Lower lobe of right lung (tissue), 2 donors: ENCODE results near the gene C10orf62. TPM values are rescaled to one million over a fixed set of nuclear protein-coding genes. Genes with fewer than 3 reads are reported as not detected.
A peak's percentile ranks its signal among the peaks of the same experiment; 100 is the strongest.

Experiments used
- ATAC-seq, 2 donors: fragments of 200-7000 bp; cut with Tn5 transposase; one replicate each; pipeline ENCODE4 v1.9.1; 2020 to 2022; ENCODE audit warnings: mild to moderate bottlenecking in 2 of 2, moderate library complexity in 2 of 2
- DNase-seq: peaks from one replicate; pipeline ENCODE4 v3.0.0-alpha.2; 2020
- H3K27ac ChIP-seq: fragments of 200-600 bp; one replicate; pipeline ENCODE4 v1.8.0; 2022
- H3K27me3 ChIP-seq: fragments of 200-600 bp; one replicate; pipeline ENCODE4 v1.8.0; 2022; ENCODE audit warnings: low read depth
- H3K36me3 ChIP-seq: fragments of 200-600 bp; one replicate; pipeline ENCODE4 v1.8.0; 2022; ENCODE audit warnings: mild to moderate bottlenecking
- H3K4me1 ChIP-seq: fragments of 200-600 bp; one replicate; pipeline ENCODE4 v1.8.0; 2022
- H3K4me3 ChIP-seq: fragments of 200-600 bp; one replicate; pipeline ENCODE4 v1.8.0; 2022; ENCODE audit warnings: mild to moderate bottlenecking
- H3K9me3 ChIP-seq: fragments of 200-600 bp; one replicate; pipeline ENCODE4 v1.8.0; 2022
- intact Hi-C: fragments of 100-400 bp; cut with DNase I; formaldehyde crosslinking; loops from one replicate; pipeline ENCODE4 v1.11.0; 2022
- total RNA-seq: library from RNA; stranded (reverse); fragmentation: NEBNext Ultra II Directional; extraction: Animal tissue kit (Norgen Biotek cat#: 25700); gene quantifications from one replicate; pipeline ENCODE4 v1.2.1, GENCODE V29; 2021
- TF ChIP-seq, protein P1 (sequence below): fragments of 200-600 bp; IDR thresholded peaks from one replicate; pipeline ENCODE4 v1.8.0; 2022; ENCODE audit warnings: antibody characterized with exemption, mild to moderate bottlenecking
- donor health status: DM: no; HTN: yes; CAD: no; lungs with severe emphysema.

C10orf62 gene
- total RNA-seq, 1 donor from 2014 or later: not detected

DNA sequence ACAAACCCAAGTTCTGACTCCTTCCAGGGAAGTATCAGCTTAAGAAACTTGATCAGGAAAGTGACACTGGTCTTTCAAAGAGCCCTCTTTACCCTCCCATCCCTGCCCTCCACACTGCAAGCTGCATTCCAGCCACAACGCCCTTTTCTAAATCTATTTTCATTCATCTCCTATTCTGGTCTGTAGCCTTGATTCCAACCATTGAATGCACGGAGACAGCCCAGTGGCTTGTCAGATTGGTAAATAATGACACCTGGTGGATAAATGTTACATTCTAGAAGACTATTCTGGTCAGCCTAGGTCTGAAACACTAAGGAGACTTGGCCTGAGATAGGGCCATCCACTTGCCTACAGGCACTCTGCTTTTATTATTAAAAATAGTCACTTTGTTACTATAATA, 22.9 kb downstream of the C10orf62 start:
- Histone ChIP-seq H3K9me3 (no peaks in the 10 kb centered on the region), H3K4me1 (no peaks in the 10 kb centered on the region), H3K4me3 (no peak overlapping the region), H3K36me3 (peaks cover 7% of the 10 kb centered on the region), H3K27ac (no peak overlapping the region), H3K27me3 (no peaks in the 10 kb centered on the region)
- DNase-seq (no peak), ATAC-seq (peak; percentile 60 to 81)
- TF ChIP-seq, protein P1, sequence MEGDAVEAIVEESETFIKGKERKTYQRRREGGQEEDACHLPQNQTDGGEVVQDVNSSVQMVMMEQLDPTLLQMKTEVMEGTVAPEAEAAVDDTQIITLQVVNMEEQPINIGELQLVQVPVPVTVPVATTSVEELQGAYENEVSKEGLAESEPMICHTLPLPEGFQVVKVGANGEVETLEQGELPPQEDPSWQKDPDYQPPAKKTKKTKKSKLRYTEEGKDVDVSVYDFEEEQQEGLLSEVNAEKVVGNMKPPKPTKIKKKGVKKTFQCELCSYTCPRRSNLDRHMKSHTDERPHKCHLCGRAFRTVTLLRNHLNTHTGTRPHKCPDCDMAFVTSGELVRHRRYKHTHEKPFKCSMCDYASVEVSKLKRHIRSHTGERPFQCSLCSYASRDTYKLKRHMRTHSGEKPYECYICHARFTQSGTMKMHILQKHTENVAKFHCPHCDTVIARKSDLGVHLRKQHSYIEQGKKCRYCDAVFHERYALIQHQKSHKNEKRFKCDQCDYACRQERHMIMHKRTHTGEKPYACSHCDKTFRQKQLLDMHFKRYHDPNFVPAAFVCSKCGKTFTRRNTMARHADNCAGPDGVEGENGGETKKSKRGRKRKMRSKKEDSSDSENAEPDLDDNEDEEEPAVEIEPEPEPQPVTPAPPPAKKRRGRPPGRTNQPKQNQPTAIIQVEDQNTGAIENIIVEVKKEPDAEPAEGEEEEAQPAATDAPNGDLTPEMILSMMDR: peak; percentile 35
- intact Hi-C loops: no loop called here

DNA sequence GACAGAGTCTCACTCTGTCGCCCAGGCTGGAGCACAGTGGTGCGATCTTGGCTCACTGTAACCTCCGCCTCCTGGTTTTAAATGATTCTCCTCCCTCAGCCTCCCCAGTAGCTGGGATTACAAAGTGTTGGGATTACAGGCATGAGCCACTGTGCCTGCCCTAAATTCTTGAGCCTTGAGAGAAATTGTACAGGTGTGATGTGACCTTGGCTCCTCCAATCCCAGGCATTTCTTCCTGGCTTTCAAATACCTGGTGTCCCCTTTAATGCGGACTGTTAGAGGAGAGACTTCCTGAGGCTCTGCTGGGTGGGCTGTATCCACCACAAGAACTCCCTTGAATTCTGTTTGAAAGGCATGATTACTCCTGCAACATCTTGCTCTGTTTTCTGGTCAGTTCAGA, 28.8 kb downstream of the C10orf62 start:
- H3K4me1 ChIP-seq: no peaks in the 10 kb centered on the region
- DNase-seq: no peak
- TF ChIP-seq, protein P1: no peak
- no peak for ATAC-seq
- no peaks in the 10 kb centered on the region for H3K27me3 ChIP-seq
- peaks cover 7% of the 10 kb centered on the region for H3K36me3 ChIP-seq
- no peaks in the 10 kb centered on the region for H3K9me3 ChIP-seq
- intact Hi-C loops: no loop called here
- H3K27ac ChIP-seq: no peak overlapping the region
- no peak overlapping the region for H3K4me3 ChIP-seq

DNA sequence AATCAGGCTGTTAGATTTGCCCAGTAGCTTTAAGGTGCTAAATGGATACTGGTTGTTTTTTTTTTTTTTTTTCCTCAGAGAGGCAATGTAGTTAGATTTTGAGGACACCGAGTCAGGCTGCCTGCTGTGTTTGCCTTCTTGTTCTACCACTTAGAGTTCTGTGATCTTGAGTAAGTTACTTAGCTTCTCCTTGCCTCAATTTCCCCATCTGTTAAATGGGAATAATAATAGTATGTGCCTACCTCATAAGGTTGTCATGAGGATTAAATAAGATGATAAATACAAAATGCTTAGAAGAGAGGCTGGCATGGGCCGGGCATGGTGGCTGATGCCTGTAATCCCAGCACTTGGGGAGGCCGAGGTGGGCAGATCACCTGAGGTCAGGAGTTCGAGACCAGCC, 29.2 kb downstream of the C10orf62 start:
- Histone ChIP-seq H3K27ac (no peak overlapping the region), H3K36me3 (peaks cover 7% of the 10 kb centered on the region), H3K4me1 (no peaks in the 10 kb centered on the region), H3K9me3 (no peaks in the 10 kb centered on the region), H3K4me3 (no peak overlapping the region), H3K27me3 (no peaks in the 10 kb centered on the region)
- DNase-seq: no peak
- TF ChIP-seq, protein P1: no peak
- ATAC-seq: no peak
- intact Hi-C loops: no loop called here

DNA sequence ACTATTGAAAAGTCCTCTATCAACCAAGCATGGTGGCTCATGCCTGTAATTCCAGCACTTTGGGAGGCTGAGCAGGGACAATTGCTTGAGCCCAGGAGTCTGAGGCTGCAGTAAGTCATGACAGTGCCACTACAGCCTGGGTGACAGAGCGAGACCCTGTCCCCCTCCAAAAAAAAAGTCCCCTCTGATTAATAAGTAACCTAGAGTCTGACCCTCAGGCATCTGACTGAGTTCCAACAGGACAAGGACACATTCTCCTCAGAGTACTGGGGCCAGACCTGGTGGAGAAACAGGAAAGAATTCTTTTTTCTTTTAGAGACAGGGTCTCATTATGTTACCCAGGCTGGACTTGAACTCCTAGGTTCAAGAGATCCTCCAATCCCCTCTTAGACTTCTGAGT, 33.8 kb downstream of the C10orf62 start:
- intact Hi-C loops: no loop called here
- no peaks in the 10 kb centered on the region for H3K27me3 ChIP-seq
- H3K9me3 ChIP-seq: no peaks in the 10 kb centered on the region
- DNase-seq (no peak), ATAC-seq (no peak)
- TF ChIP-seq, protein P1: no peak
- H3K27ac ChIP-seq: no peak overlapping the region
- H3K36me3 ChIP-seq: no peaks in the 10 kb centered on the region
- no peak overlapping the region for H3K4me3 ChIP-seq
- H3K4me1 ChIP-seq: no peaks in the 10 kb centered on the region

DNA sequence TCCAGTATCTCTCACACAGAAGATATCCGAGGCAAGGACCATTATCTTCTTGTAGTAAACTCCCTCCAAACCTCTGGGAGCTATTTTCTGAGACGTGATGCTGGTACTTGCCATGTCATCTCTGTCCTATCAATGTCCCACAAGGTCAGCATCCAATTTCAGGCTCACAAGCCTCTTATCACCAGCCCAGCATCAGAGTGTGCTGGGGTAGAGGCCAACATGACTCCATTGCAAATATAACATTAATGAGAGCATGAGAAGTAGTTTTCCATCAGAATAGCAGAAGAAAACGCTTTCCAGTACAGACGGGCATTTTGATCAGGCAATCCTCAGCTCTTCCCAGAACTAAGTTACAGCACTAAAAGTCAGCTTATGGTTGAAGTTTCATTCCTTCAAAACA, 38.2 kb downstream of the C10orf62 start:
- Histone ChIP-seq H3K9me3 (no peaks in the 10 kb centered on the region), H3K4me3 (no peak overlapping the region), H3K4me1 (no peaks in the 10 kb centered on the region), H3K27me3 (no peaks in the 10 kb centered on the region), H3K36me3 (no peaks in the 10 kb centered on the region), H3K27ac (no peak overlapping the region)
- TF ChIP-seq, protein P1: no peak
- ATAC-seq (no peak), DNase-seq (no peak)
- intact Hi-C loops: no loop called here

DNA sequence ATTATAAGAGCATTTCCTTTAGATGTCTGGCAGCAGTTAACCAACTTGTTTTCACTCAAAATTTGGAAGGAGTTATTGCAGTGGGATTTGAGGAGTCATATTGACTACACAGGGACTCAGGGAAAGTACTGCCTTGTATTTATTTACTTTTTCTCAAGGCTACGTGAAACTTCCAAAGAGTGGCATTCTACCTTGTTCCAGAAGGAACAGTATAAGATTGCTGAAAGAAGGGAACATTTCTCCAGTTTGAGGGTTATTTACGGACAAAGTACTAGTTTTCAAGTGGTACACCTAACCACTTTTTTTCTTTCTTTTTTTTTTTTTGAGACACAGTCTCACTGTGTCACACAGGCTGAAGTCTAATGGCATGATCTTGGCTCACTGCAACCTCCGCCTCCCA, 38.7 kb downstream of the C10orf62 start:
- no peaks in the 10 kb centered on the region for H3K36me3 ChIP-seq

More for the DNA sequence above, 38.7 kb downstream of the C10orf62 start:
- Histone ChIP-seq H3K27me3 (no peaks in the 10 kb centered on the region), H3K4me3 (no peak overlapping the region), H3K9me3 (no peaks in the 10 kb centered on the region), H3K4me1 (no peaks in the 10 kb centered on the region), H3K27ac (peak overlapping the region; percentile 6)
- TF ChIP-seq, protein P1: no peak
- ATAC-seq: peak; percentile 57 to 65
- DNase-seq: no peak
- intact Hi-C loops: no loop called here
